Nephron (organoid): ENCODE results near the gene ZC3H12D.

Experiments used
- H3K27ac Mint-ChIP-seq, 3 experiments: 2 replicates each; pipeline ENCODE4 v1.8.0; 2020; ENCODE audit warnings: mixed read lengths in 3 of 3, mild to moderate bottlenecking in 2 of 3, moderate library complexity in 1 of 3
- H3K27me3 Mint-ChIP-seq: 2 replicates; pipeline ENCODE4 v1.8.0; 2021; ENCODE audit warnings: low read depth, mild to moderate bottlenecking, moderate library complexity, mixed read lengths
- H3K36me3 Mint-ChIP-seq: 2 replicates; pipeline ENCODE4 v1.8.0; 2020; ENCODE audit warnings: low read depth, mixed read lengths
- H3K4me1 Mint-ChIP-seq: 2 replicates; pipeline ENCODE4 v1.8.0; 2020; ENCODE audit warnings: mixed read lengths
- H3K4me3 Mint-ChIP-seq, 3 experiments: 2 replicates each; pipeline ENCODE4 v1.8.0; 2020; ENCODE audit warnings: mild to moderate bottlenecking in 3 of 3, mixed read lengths in 3 of 3, moderate library complexity in 2 of 3
- H3K9me3 Mint-ChIP-seq: 2 replicates; pipeline ENCODE4 v1.8.0; 2020; ENCODE audit warnings: mixed read lengths
- TF ChIP-seq, protein P1 (sequence below), 3 experiments: fragments of 200-600 bp; sonication (generic); IDR thresholded peaks; one replicate each; pipeline ENCODE4 v1.5.0; 2021; ENCODE audit warnings: antibody characterized with exemption in 3 of 3; ENCODE audit not compliant: unreplicated experiment in 3 of 3

The ZC3H12D gene

DNA sequence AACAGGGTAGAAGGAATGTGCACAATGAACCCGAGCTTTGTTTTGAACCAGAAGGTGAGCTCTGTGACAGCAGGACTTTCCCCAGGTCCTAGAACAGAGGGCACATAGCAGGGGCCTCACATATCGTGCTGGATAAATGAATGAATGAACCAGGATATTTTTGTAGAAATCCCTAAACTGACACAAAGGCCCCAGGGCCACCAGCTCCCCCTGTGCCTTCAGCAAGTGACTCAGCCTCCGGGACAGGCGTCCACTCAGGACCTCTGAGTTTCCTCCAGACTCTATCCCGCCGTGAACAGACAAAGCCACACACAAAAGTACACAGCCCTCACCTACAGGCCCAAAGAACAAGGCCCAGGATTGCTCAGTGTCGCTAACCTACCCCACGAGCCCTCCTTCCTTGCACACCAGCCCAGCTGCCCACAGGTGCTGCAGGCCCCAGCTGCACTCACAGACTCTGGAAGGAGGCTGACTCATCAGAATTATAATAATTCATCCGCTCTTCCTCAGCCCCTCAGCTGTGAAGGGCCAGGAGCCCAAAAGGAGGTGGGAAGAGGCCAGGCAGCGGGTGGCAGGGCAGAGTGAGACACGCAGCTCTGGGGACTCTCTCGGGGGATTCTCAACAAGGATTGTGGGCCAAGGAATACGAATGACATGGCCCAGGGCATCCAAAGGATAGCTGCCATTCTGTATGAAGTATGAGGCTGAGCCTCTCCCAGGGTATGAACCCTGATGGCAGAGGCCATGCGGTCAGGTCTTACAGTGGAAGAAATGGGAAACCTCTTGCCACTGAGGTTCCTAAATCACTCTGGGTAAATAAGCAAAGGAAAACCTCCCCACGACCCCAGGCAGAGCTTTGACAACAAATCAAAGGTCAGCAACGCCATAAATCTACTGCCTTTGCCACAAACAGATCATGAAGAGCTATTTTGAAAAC is 43.8 kb downstream of the ZC3H12D start:
- H3K9me3 Mint-ChIP-seq, result no peaks in the 10 kb centered on the region
- H3K4me1 Mint-ChIP-seq, result peaks cover 47% of the 10 kb centered on the region
- TF ChIP-seq, protein P1, sequence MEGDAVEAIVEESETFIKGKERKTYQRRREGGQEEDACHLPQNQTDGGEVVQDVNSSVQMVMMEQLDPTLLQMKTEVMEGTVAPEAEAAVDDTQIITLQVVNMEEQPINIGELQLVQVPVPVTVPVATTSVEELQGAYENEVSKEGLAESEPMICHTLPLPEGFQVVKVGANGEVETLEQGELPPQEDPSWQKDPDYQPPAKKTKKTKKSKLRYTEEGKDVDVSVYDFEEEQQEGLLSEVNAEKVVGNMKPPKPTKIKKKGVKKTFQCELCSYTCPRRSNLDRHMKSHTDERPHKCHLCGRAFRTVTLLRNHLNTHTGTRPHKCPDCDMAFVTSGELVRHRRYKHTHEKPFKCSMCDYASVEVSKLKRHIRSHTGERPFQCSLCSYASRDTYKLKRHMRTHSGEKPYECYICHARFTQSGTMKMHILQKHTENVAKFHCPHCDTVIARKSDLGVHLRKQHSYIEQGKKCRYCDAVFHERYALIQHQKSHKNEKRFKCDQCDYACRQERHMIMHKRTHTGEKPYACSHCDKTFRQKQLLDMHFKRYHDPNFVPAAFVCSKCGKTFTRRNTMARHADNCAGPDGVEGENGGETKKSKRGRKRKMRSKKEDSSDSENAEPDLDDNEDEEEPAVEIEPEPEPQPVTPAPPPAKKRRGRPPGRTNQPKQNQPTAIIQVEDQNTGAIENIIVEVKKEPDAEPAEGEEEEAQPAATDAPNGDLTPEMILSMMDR (IDR thresholded peaks at IDR 0.05; ENCODE audit: unreplicated experiment in 3 of 3), result no peak
- H3K4me3 Mint-ChIP-seq, result peak overlapping the region in 1 of 3 experiments; percentile 31
- peak overlapping the region in 2 of 3 experiments; percentile 13 to 32 for H3K27ac Mint-ChIP-seq
- peaks cover 20% of the 10 kb centered on the region for H3K27me3 Mint-ChIP-seq
- no peaks in the 10 kb centered on the region for H3K36me3 Mint-ChIP-seq

DNA sequence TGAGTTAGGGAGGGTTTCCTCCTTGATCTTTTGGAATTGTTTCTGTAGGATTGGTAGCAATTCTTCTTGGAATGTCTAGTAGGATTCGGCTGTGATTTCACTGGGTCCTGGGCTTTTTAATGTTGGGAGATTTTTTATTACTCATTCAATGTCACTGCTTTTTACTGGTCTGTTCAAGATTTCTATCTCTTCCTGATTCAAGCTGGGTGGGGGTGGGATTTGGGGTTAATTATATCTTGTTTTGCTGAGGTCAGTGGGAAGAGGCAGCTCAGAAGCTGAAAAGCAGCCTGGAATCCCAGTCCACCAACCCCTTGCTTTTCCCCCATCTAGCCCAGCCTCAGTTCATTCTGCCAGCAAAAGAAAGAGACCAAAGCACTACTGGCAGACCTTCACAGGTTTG is 45.2 kb downstream of the ZC3H12D start:
- TF ChIP-seq, protein P1 (IDR thresholded peaks at IDR 0.05; ENCODE audit: unreplicated experiment in 3 of 3), result no peak
- H3K27ac Mint-ChIP-seq, result peak overlapping the region in 1 of 3 experiments; percentile 9
- no peak overlapping the region for H3K4me3 Mint-ChIP-seq
- no peaks in the 10 kb centered on the region for H3K9me3 Mint-ChIP-seq
- H3K4me1 Mint-ChIP-seq, result peaks cover 39% of the 10 kb centered on the region
- H3K36me3 Mint-ChIP-seq, result no peaks in the 10 kb centered on the region
- H3K27me3 Mint-ChIP-seq, result peaks cover 21% of the 10 kb centered on the region

DNA sequence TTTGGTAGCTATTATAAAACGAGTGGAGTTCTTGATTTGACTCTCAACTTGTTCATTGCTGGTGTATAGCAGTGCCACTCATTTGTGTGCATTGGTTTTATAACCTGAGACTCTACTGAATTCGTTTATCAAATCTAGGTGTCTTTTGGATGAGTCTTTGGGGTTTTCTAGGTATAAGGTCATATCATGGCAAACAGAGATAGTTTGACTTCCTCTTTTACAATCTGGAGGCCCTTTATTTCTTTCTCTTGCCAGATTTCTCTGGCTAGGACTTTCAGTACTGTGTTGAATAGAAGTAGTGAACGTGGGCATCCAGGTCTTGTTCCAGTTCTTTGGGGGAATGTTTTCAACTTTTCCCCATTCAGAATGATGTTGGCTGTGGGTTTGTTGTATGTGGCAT is 46.0 kb downstream of the ZC3H12D start:
- Mint-ChIP-seq H3K4me1 (peaks cover 39% of the 10 kb centered on the region), H3K9me3 (no peaks in the 10 kb centered on the region), H3K4me3 (no peak overlapping the region), H3K36me3 (no peaks in the 10 kb centered on the region), H3K27ac (no peak overlapping the region), H3K27me3 (peaks cover 21% of the 10 kb centered on the region)
- TF ChIP-seq, protein P1 (IDR thresholded peaks at IDR 0.05; ENCODE audit: unreplicated experiment in 3 of 3), result no peak

DNA sequence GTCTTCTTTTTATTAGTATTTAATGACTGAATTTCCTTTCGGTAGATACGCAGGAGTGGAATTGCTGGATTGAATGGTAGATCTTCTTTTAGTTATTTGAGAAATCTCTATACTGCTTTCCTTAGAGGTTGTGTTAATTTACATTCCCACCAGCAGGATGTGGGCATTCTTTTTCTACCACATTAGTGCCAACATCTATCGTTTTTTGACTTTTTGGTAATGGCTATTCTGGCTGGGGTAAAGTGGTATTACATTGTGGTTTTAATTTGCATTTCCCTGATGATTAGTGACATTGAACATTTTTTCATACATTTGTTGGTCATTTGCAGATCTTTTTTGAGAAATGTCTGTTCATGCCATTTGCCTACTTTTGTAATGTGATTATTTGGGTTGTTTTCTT is 47.6 kb downstream of the ZC3H12D start:
- H3K36me3 Mint-ChIP-seq, result no peaks in the 10 kb centered on the region
- H3K4me3 Mint-ChIP-seq, result no peak overlapping the region
- no peak overlapping the region for H3K27ac Mint-ChIP-seq
- H3K27me3 Mint-ChIP-seq, result peaks cover 9% of the 10 kb centered on the region
- TF ChIP-seq, protein P1 (IDR thresholded peaks at IDR 0.05; ENCODE audit: unreplicated experiment in 3 of 3), result no peak
- H3K9me3 Mint-ChIP-seq, result no peaks in the 10 kb centered on the region
- H3K4me1 Mint-ChIP-seq, result peaks cover 28% of the 10 kb centered on the region

DNA sequence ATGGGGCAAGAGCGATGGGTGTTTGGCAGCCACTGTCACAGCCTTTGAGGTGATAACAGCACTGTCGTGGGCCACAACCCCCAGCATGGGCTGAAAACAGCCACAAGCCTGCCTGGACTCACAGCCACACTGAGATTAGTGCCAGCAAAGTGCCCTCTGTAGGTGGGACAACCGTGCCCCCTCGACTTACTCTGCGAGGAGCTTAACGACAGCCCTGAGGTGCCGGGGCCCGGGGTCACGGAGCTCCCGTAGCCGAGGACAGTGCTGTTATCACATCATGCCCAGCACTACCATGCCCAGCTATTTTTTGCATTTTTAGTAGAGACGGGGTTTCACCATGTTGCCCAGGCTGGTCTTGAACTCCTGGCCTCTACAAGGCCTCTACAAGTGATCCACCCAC is 48.2 kb downstream of the ZC3H12D start:
- Mint-ChIP-seq H3K4me1 (peaks cover 27% of the 10 kb centered on the region), H3K27ac (no peak overlapping the region), H3K9me3 (no peaks in the 10 kb centered on the region), H3K27me3 (peaks cover 9% of the 10 kb centered on the region), H3K36me3 (no peaks in the 10 kb centered on the region), H3K4me3 (no peak overlapping the region)
- TF ChIP-seq, protein P1 (IDR thresholded peaks at IDR 0.05; ENCODE audit: unreplicated experiment in 3 of 3), result no peak
